Measurements from ENCODE around the gene THRAP3.
A peak's percentile ranks its signal among the peaks of the same experiment; 100 is the strongest.
"Not testable (repeated sequence)": the region's sequence is repeated elsewhere in the genome, so short reads cannot be mapped to it uniquely, and the experiment has no call there.

THRAP3 gene, protein sequence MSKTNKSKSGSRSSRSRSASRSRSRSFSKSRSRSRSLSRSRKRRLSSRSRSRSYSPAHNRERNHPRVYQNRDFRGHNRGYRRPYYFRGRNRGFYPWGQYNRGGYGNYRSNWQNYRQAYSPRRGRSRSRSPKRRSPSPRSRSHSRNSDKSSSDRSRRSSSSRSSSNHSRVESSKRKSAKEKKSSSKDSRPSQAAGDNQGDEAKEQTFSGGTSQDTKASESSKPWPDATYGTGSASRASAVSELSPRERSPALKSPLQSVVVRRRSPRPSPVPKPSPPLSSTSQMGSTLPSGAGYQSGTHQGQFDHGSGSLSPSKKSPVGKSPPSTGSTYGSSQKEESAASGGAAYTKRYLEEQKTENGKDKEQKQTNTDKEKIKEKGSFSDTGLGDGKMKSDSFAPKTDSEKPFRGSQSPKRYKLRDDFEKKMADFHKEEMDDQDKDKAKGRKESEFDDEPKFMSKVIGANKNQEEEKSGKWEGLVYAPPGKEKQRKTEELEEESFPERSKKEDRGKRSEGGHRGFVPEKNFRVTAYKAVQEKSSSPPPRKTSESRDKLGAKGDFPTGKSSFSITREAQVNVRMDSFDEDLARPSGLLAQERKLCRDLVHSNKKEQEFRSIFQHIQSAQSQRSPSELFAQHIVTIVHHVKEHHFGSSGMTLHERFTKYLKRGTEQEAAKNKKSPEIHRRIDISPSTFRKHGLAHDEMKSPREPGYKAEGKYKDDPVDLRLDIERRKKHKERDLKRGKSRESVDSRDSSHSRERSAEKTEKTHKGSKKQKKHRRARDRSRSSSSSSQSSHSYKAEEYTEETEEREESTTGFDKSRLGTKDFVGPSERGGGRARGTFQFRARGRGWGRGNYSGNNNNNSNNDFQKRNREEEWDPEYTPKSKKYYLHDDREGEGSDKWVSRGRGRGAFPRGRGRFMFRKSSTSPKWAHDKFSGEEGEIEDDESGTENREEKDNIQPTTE

GRCh38 chr1:36223996-36224536 is at the start of gene THRAP3:
THRAP3 (plus strand) TSS chr1:36224443; CDS start chr1:36282564, 58,121 bp downstream.
- peak; percentile 99 for DNase-seq

DNA sequence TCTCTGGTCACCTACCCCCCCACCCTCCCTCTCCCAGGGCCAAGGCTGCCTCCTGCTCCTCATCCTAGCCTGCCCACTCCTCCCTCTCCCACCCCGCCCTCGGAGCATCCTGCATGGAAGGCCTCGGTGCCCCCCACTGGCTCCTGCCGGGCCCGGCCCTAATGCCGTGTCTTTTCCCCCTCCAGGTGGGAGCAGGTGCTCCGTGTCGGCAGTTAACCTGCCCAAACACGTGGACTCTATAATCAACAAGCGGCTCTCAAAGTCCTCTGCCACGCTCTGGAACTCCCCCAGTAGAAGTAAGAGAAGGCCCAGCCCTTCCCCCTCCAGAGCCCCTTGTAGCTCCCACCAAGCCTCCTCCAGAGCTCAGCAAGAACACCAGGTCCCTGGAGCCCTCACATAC is 49.5 kb upstream of the THRAP3 start:
- no peak for DNase-seq

DNA sequence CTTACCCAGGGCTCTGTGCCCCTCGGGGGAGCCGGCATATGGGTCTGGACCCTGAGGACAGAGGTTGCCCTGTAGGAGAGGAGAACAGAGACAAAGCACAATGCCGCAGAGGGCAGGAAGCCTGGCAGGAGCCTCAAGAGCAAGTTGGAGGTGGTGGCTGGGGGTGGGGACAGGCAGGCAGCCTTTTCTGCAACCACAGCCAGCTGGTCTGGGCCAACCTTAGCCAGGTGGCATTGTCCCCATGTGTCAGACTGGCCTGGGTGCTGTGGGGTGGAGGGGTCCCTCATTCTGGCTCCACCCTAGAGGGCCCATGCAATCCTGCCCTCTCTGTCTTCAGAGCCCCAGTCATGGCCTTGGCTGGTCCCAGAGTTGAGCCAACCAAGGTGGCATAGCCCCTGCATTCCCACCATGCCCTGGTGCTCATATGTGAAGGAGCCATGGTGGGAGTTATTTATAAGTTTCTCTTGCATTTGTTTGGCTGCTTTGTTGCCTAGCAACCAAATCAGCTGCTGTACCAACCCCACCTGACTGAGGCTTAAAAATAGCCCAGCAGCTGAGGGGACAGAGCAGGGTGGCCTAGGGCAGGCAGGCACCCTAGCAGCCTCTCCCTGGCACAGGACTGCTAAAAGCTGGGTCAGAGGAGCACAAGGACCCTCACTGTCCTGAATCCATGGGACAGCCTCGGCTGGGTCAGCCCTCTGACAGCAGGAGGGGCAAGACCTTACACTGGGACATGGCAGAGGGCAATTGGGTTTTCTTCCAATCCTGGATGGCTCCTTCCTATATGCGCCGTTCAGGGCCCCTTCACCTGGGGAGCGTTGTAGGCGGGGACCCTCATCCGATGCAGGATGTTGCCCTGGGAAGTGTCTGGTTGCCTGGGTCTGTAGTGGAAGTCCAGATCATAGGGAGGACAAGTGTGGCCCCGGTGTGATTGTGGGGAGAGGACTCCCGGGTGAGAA is 48.8 kb upstream of the THRAP3 start:
- no peak for DNase-seq

DNA sequence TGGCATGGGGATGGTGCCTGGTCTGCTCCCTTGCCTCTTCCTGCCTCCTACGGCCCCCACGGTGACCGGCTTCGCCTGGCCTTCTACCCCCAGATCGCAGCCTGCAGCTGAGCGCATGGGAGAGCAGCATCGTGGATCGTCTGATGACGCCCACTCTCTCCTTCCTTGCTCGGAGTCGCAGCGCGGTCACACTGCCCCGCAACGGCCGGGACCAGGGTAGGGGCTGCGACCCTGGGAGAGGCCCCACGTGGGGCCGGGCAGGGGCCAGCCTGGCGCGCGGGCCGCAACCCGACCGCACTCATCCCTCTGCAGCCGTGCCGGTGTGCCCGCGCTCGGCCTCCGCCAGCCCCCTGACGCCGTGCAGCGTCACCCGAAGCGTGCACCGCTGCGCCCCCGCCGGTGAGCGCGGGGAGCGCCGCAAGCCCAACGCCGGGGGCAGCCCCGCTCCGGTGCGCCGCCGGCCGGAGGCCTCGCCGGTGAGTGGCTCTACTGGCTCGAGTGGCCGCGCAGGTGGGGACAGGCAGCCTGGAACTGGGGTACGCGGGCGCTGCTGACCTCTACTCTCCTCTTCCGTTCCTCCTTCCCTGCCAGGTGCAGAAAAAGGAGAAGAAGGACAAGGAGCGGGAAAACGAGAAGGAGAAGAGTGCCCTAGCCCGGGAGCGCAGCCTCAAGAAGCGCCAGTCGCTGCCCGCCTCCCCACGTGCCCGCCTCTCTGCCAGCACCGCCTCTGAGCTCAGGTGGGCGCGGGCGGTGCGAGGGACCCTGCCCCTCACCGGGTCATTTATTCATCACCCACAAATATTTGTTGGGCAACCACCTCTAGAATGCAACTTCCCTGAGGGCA is 47.9 kb upstream of the THRAP3 start:
- no peak for DNase-seq

DNA sequence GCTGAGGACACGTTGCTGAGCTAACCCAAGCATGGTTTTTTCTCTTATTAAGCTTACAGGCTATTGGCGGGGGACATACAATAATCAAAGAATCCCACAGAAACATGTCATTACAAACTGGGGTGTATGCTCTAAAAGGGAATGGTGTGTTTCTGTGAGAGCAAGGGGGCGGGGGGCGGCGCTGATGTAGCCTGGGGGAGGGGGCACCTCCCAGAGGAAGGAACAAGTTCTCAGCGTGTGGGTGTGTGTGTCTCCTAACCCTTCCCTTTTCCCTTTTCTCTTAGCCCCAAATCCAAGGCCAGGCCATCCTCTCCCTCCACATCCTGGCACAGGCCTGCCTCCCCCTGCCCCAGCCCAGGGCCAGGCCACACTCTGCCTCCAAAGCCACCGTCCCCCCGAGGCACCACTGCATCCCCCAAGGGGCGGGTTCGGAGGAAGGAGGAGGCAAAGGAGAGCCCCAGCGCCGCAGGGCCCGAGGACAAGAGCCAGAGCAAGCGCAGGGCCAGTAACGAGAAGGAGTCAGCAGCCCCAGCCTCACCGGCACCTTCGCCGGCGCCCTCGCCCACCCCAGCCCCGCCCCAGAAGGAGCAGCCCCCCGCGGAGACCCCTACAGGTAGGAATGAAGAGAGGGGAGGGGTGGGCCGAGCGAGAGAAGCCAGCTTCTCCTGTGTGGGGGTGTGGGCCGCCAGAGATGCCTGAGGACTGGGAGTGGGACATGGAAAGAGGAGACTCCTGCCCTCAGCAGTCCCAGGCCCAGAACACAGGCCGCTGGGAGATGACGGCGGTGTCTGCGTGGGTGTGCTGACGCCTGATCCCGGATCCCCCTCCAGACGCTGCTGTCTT is 46.4 kb upstream of the THRAP3 start:
- no peak for DNase-seq

- no peak for DNase-seq
These were observed 45.6 kb upstream of the THRAP3 start for GRCh38 chr1:36178471-36179219.

DNA sequence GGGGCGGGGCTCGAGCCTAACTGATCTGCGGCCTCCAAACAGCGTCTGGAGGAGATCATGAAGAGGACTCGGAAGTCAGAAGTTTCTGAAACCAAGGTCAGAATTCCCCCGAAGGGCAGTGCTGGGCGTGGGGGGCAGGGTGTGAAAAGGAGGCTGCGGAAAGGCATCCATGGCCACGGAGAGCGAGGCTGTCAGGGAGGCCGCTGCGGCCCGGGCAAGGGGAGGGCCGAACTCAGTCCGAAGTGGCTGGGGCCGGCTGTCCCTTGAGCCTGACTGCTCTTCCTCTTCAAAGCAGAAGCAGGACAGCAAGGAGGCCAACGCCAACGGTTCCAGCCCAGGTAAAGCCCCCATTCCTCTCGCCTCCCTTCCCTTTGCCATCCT is 45.0 kb upstream of the THRAP3 start:
- no peak for DNase-seq

GRCh38 chr1:36182734-36183133 is 41.5 kb upstream of the THRAP3 start:
- no peak for DNase-seq

DNA sequence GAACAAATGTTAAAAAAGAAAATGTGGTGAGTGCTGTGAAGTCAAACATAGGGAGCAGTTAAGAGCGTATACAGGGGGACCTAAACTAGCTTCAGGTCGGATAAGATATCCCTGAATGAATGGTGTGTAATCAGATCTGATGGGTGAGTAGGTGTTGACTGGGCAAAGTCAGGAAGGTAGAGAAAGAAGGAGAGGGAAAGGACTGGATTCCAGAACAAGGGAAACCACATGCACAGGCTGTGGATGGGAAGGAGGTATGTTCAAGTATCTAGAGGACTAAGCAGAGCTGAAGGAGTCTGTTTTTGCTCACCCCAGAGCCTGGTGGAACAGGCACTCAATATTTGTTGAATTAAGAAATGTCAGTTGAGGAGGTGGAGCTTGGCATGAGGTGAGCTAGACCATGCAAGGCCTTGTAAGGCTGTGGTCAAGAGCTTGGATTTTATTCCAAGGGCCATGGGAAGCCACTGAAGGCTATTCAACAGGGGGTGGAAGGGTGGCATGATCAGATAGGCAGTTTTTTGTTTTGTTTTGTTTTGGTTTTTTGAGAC is 40.9 kb upstream of the THRAP3 start:
- no peak for DNase-seq

- peak; percentile 83 for DNase-seq
These were observed 36.2 kb upstream of the THRAP3 start for GRCh38 chr1:36187800-36188593.

- not testable (repeated sequence) for DNase-seq
These were observed 27.4 kb upstream of the THRAP3 start for GRCh38 chr1:36196805-36197204.

DNA sequence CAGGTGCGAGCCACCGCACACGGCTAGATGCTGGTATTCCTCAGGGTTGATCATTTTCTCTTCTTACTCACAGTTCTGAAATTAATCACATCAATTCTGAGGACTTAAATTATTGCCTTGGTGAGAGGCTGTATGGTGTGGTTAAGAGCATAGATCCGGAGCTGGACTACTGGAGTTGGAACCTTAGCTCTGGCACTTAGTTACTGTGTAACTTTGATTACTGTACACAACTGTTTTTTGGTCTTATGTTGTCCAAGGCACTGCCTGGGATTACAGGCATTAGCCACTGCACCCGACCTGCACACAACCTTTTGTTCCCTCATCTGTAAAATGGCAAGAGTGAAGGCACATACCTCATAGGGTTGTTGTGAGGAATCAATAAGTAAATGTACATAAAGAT is 25.6 kb upstream of the THRAP3 start:
- DNase-seq: no peak

- DNase-seq: no peak
These were observed 24.1 kb upstream of the THRAP3 start for GRCh38 chr1:36199934-36200741.

DNA sequence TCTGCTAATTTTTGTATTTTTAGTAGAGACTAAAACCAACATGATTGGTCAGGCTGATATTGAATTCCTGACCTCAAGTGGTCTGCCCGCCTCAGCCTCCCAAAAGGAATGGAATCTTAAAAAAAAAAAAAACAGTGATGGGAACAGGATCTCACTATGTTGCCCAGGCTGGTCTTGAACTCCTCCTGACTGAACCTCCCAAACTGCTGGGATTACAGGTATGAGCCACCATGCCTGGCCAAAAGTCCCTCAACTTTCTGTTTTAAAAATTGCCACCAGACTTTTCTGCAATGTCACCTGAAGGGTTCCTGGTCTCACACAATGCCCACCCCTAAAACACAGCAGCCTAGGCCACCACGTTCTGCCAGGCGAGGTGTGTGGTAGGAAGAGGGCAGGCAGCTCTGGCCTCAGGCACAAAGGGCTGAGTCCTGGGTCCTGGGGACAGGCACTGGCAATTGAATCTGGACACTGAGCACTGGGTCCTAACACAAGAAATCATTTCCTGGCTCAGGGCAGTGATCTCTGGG is 21.2 kb upstream of the THRAP3 start:
- no peak for DNase-seq

GRCh38 chr1:36203554-36204346 is 20.5 kb upstream of the THRAP3 start:
- peak; percentile 55 for DNase-seq

- DNase-seq: peak; percentile 26
These were observed 19.8 kb upstream of the THRAP3 start for GRCh38 chr1:36204347-36204909.

All from NCI-H1092 (cell line).